Trophoblast cell (in vitro differentiated cells and primary cell): Measurements from ENCODE around the gene AGBL1.

Experiments
- DNase-seq, 2 donors: peaks; one replicate each; pipeline ENCODE4 v3.0.0-alpha.2; 2016
- H2AFZ ChIP-seq: 2 replicates; pipeline ENCODE4 v1.6.1; 2013; ENCODE audit warnings: low read length, moderate library complexity, mild to moderate bottlenecking; ENCODE audit not compliant: insufficient read depth, poor library complexity
- H2AK5ac ChIP-seq: 2 replicates; pipeline ENCODE4 v1.6.1; 2013; ENCODE audit warnings: mild to moderate bottlenecking, low read length
- H2BK120ac ChIP-seq: 2 replicates; pipeline ENCODE4 v1.6.1; 2013; ENCODE audit warnings: low read length, mild to moderate bottlenecking, moderate library complexity; ENCODE audit not compliant: insufficient read depth, poor library complexity
- H2BK12ac ChIP-seq: 2 replicates; pipeline ENCODE4 v1.6.1; 2013; ENCODE audit warnings: mild to moderate bottlenecking, low read length, moderate library complexity
- H2BK5ac ChIP-seq: 2 replicates; pipeline ENCODE4 v1.6.1; 2013; ENCODE audit warnings: low read length, low read depth, moderate library complexity, mild to moderate bottlenecking; ENCODE audit not compliant: poor library complexity
- H3K14ac ChIP-seq: 2 replicates; pipeline ENCODE4 v1.6.1; 2013; ENCODE audit warnings: mild to moderate bottlenecking, low read length
- H3K18ac ChIP-seq: 2 replicates; pipeline ENCODE4 v1.6.1; 2013; ENCODE audit warnings: mild to moderate bottlenecking, low read length
- H3K23ac ChIP-seq: 2 replicates; pipeline ENCODE4 v1.6.1; 2013; ENCODE audit warnings: low read length
- H3K27ac ChIP-seq: 2 replicates; pipeline ENCODE4 v1.5.1; 2013; ENCODE audit warnings: low read depth, mild to moderate bottlenecking, inconsistent platforms, low read length, moderate library complexity
- H3K27me3 ChIP-seq: 2 replicates; pipeline ENCODE4 v1.6.1; 2013; ENCODE audit warnings: inconsistent platforms, mild to moderate bottlenecking, low read length, moderate library complexity; ENCODE audit not compliant: insufficient read depth
- H3K36me3 ChIP-seq, 2 experiments: 1 replicate in 1 of 2; 2 replicates in 1 of 2; pipeline ENCODE4 v1.6.1; 2013; ENCODE audit warnings: low read length in 2 of 2, mild to moderate bottlenecking in 2 of 2, moderate library complexity in 1 of 2; ENCODE audit not compliant: insufficient read depth in 2 of 2, control insufficient read depth in 1 of 2
- H3K4ac ChIP-seq: 2 replicates; pipeline ENCODE4 v1.6.1; 2013; ENCODE audit warnings: low read depth, mild to moderate bottlenecking, low read length, moderate library complexity
- H3K4me1 ChIP-seq, 2 experiments: 1 replicate in 1 of 2; 2 replicates in 1 of 2; pipeline ENCODE4 v1.6.1; 2013; ENCODE audit warnings: low read length in 2 of 2, mild to moderate bottlenecking in 2 of 2, moderate library complexity in 1 of 2; ENCODE audit not compliant: insufficient read depth in 2 of 2, control insufficient read depth in 1 of 2
- H3K4me2 ChIP-seq: 2 replicates; pipeline ENCODE4 v1.6.1; 2013; ENCODE audit warnings: inconsistent platforms, mild to moderate bottlenecking, low read length, moderate library complexity
- H3K4me3 ChIP-seq: 2 replicates; pipeline ENCODE4 v1.5.1; 2013; ENCODE audit warnings: mild to moderate bottlenecking, low read depth, low read length, inconsistent platforms
- H3K79me1 ChIP-seq: one replicate; pipeline ENCODE4 v1.6.1; 2013; ENCODE audit warnings: low read length
- H3K79me2 ChIP-seq: 2 replicates; pipeline ENCODE4 v1.6.1; 2013; ENCODE audit warnings: low read length, mild to moderate bottlenecking; ENCODE audit not compliant: control insufficient read depth, insufficient read depth, poor library complexity
- H3K9ac ChIP-seq: 2 replicates; pipeline ENCODE4 v1.6.1; 2013; ENCODE audit warnings: mild to moderate bottlenecking, low read length
- H3K9me3 ChIP-seq: 2 replicates; pipeline ENCODE4 v1.6.1; 2013; ENCODE audit warnings: low read depth, mild to moderate bottlenecking, control low read depth, inconsistent platforms, low read length; ENCODE audit not compliant: insufficient read depth
- H4K12ac ChIP-seq: 2 replicates; pipeline ENCODE4 v1.6.1; 2013; ENCODE audit warnings: low read depth, mild to moderate bottlenecking, low read length, moderate library complexity
- H4K8ac ChIP-seq: 2 replicates; pipeline ENCODE4 v1.6.1; 2013; ENCODE audit warnings: low read depth, mild to moderate bottlenecking, low read length, moderate library complexity
- H4K91ac ChIP-seq: one replicate; pipeline ENCODE4 v1.6.1; 2013; ENCODE audit warnings: low read depth, mild to moderate bottlenecking, low read length, moderate library complexity
- WGBS: extraction: QIAGEN DNeasy Blood & Tissue Kit; methylation state at CpG from one replicate; pipeline ENCODE4 v1.1.7; 2013; ENCODE audit warnings: missing lambda C conversion rate; ENCODE audit not compliant: insufficient read length, insufficient coverage; ENCODE audit errors: extremely low coverage; 5-methylcytosine and 5-hydroxymethylcytosine counted together

The AGBL1 gene

DNA sequence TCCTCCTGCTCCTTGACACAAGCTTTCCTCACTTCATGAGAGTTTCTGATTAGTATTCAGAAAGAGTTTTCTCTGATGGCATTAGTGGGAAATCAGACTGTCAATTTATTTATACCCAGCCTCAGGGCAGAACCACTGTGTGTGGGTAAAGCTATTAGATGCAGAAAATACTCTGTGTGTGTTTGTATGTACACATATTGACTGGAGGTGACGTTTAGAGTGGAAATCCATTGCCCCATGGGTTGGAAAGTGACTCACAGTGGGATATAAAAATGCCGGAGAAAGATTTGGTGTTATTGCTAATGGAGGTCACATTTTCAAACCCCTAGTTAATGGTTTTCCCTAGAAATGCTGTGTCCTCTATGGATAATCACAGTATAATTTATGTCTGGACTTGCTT lies 577.6 kb downstream of the AGBL1 start:
- WGBS: no CpG with 5 or more reads among the region's 2 CpGs
- Histone ChIP-seq H3K4me1 (no peaks in the 10 kb centered on the region), H2AFZ (no peak overlapping the region), H3K4ac (no peak overlapping the region), H3K18ac (no peak overlapping the region), H3K4me2 (no peak overlapping the region), H3K27ac (no peak overlapping the region), H4K91ac (no peak overlapping the region), H3K14ac (no peak overlapping the region), H3K27me3 (no peaks in the 10 kb centered on the region), H4K12ac (no peak overlapping the region), H3K79me1 (no peaks in the 10 kb centered on the region), H3K9ac (no peak overlapping the region), H3K23ac (no peak overlapping the region), H2BK12ac (no peak overlapping the region), H3K79me2 (no peaks in the 10 kb centered on the region), H3K9me3 (no peaks in the 10 kb centered on the region), H4K8ac (no peak overlapping the region), H2AK5ac (no peak overlapping the region), H3K4me3 (no peak overlapping the region), H2BK5ac (no peak overlapping the region), H2BK120ac (no peak overlapping the region), H3K36me3 (no peaks in the 10 kb centered on the region)
- DNase-seq: no peak

DNA sequence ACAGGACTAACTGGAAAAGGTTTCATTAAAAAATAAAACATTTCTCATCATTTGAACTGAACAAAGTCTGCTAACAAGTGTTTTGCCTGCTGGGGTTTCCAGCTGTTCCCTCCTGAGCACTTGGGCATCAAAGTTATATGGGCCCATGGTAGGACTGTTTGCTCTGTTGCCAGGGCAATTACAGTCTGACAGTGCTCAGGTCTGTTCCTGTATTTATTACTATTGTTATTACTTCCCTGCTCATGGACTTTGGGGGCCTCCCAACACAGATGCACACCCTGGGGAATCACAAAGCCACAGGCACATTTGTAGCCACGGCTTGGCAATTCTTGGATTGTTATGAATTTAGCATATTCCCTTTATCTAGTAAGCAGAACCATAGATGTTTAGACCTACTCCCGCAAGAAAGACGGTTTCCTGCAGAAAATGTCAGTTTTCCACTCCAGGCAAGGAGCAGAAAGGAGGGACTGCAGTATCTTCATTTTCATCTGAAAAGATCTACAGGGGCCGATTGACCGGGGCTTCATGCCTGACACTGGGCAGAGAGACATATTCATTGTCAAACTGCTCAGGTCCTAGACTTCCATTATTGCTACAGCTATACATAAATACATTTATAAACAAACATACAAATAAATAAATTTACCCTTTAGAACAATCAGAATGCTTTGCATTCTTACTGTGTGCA lies 580.2 kb downstream of the AGBL1 start:
- Histone ChIP-seq H3K4me3 (no peak overlapping the region), H2BK12ac (no peak overlapping the region), H4K8ac (no peak overlapping the region), H3K79me2 (no peaks in the 10 kb centered on the region), H3K23ac (no peak overlapping the region), H2AK5ac (no peak overlapping the region), H3K27me3 (no peaks in the 10 kb centered on the region), H3K4me1 (no peaks in the 10 kb centered on the region), H3K9me3 (no peaks in the 10 kb centered on the region), H4K12ac (no peak overlapping the region), H3K14ac (no peak overlapping the region), H3K79me1 (no peaks in the 10 kb centered on the region), H4K91ac (no peak overlapping the region), H3K27ac (no peak overlapping the region), H3K4me2 (no peak overlapping the region), H3K4ac (no peak overlapping the region), H3K18ac (no peak overlapping the region), H2BK5ac (no peak overlapping the region), H3K9ac (no peak overlapping the region), H2BK120ac (no peak overlapping the region), H2AFZ (no peak overlapping the region), H3K36me3 (no peaks in the 10 kb centered on the region)
- DNase-seq: no peak
- no CpG with 5 or more reads among the region's 5 CpGs for WGBS

DNA sequence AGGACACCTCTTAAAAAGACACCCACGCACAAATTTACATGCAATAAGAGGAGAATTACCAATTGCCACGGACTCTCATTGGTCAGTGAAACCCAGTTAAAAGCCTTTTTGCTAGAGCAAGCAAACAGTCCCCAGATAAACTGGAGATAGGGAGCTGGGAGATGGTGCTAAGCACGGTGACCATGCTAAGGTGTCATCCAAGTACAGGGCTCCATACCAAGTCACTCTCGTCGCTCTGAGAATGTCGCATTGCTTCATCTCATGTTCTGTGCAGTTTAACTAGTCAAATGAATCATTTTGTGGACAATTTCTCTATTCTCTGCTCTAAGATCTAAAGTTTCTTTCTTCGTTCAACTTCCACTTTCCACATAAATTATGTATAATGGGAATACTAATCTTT lies 581.9 kb downstream of the AGBL1 start:
- H3K14ac ChIP-seq: no peak overlapping the region
- no peak overlapping the region for H2BK5ac ChIP-seq
- H3K27ac ChIP-seq: no peak overlapping the region
- no peak overlapping the region for H2AK5ac ChIP-seq
- H4K12ac ChIP-seq: no peak overlapping the region
- no peak overlapping the region for H3K23ac ChIP-seq
- H3K4me3 ChIP-seq: no peak overlapping the region
- no CpG with 5 or more reads among the region's 7 CpGs for WGBS
- H2AFZ ChIP-seq: no peak overlapping the region
- no peak overlapping the region for H3K4me2 ChIP-seq
- no peak overlapping the region for H4K91ac ChIP-seq
- H3K27me3 ChIP-seq: no peaks in the 10 kb centered on the region
- no peak overlapping the region for H3K9ac ChIP-seq
- H3K4ac ChIP-seq: no peak overlapping the region
- H2BK12ac ChIP-seq: no peak overlapping the region
- H3K18ac ChIP-seq: no peak overlapping the region
- no peak for DNase-seq
- H3K79me1 ChIP-seq: no peaks in the 10 kb centered on the region
- no peaks in the 10 kb centered on the region for H3K79me2 ChIP-seq
- no peak overlapping the region for H2BK120ac ChIP-seq
- no peaks in the 10 kb centered on the region for H3K36me3 ChIP-seq
- H4K8ac ChIP-seq: no peak overlapping the region
- no peaks in the 10 kb centered on the region for H3K9me3 ChIP-seq
- H3K4me1 ChIP-seq: no peaks in the 10 kb centered on the region

DNA sequence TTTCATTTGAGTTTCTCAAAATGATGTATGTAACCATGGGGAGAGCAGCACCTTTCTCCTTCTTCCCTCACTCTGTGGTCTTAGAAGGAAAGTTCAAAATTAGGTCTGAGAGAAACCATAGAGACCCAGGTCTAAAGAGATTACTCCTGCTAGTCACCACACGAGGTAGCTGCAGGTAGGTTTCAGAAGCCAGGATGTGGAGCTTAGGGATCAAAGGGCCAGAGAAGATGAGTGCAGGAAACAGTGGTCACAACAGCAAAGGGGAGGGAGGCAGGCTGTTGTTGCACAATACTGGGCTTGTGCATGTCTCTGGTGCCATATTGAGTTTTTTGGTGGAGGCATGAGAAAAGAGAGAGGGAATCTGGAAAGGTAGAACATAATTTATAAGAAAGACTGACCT lies 583.6 kb downstream of the AGBL1 start:
- no peaks in the 10 kb centered on the region for H3K79me2 ChIP-seq

More for the DNA sequence above, 583.6 kb downstream of the AGBL1 start:
- Histone ChIP-seq H3K9ac (no peak overlapping the region), H3K23ac (no peak overlapping the region), H3K9me3 (no peaks in the 10 kb centered on the region), H4K91ac (no peak overlapping the region), H3K4me2 (no peak overlapping the region), H4K12ac (no peak overlapping the region), H2BK5ac (no peak overlapping the region), H3K4ac (no peak overlapping the region), H3K27me3 (no peaks in the 10 kb centered on the region), H3K27ac (no peak overlapping the region), H2BK12ac (no peak overlapping the region), H3K36me3 (no peaks in the 10 kb centered on the region), H2BK120ac (no peak overlapping the region), H2AK5ac (no peak overlapping the region), H3K4me3 (no peak overlapping the region), H3K18ac (no peak overlapping the region), H3K4me1 (no peaks in the 10 kb centered on the region), H3K14ac (no peak overlapping the region), H2AFZ (no peak overlapping the region), H4K8ac (no peak overlapping the region), H3K79me1 (no peaks in the 10 kb centered on the region)
- DNase-seq: no peak
- WGBS: no CpG with 5 or more reads among the region's 1 CpG
